DMS 273 (cell line): ENCODE results near the gene SMARCA4.

Experiments used
- DNase-seq: peaks from one replicate; lab custom pipeline; 2025; ENCODE audit not compliant: unreplicated experiment; lab: John Stamatoyannopoulos, UW

SMARCA4 gene

DNA sequence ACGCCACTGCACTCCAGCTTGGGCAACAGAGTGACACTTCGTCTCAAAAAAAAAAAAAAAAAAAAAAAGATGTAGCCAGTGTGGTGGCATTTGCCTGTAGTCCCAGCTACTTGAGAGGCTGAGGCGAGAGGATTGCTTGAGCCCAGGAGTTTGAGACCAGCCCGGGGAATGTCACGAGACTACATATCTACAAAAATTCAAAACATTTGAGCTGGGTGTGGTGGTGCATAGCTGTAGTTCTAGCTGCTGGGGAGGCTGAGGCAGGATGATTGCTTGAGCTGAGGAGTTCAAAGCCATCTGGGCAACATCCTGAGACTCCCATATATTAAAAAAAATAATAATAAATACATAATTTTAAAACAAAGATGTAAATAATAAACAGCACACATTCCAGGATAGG is 46.6 kb downstream of the SMARCA4 start:
- no peak for DNase-seq

DNA sequence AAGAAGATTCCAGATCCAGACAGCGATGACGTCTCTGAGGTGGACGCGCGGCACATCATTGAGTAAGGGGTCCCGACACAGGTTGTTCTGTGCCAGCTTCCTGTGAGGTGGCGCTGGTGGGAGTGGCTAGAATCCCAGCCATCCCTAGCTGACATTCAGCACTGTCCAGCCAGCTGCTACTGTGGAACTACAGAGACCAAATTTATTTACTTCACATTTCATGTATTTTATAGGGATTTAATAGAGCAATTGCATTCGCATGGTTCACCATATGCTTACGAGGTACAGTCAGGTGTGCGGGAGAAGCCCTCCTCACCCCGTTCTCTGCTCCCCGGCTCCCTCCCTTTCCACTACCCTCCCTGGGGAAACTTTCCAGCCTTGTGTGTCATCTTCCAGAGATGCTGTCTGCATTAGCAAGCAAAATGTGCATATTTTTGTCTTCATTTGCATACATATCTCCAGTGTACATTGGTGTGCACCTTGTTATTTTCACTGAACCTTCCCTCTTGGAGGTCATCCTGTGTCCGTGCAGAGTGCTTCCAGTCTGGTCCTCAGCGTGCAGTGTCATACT is 47.2 kb downstream of the SMARCA4 start:
- DNase-seq, result no peak

DNA sequence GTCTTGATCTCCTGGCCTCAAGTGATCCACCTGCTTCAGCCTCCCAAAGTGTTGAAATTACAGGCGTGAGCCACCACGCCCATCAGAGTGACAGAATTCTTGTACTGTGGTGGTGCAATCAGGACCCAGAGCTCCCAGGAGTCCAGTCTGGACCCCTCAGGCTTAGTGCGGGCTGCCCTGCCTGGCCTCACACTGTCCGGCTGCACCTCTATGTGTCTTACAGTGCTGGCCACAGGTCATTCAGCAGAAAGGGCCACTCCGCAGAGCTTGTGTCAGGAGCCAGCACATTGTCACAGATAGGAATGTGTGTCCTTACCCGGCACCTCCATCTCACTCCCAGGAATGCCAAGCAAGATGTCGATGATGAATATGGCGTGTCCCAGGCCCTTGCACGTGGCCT is 49.2 kb downstream of the SMARCA4 start:
- no peak for DNase-seq

DNA sequence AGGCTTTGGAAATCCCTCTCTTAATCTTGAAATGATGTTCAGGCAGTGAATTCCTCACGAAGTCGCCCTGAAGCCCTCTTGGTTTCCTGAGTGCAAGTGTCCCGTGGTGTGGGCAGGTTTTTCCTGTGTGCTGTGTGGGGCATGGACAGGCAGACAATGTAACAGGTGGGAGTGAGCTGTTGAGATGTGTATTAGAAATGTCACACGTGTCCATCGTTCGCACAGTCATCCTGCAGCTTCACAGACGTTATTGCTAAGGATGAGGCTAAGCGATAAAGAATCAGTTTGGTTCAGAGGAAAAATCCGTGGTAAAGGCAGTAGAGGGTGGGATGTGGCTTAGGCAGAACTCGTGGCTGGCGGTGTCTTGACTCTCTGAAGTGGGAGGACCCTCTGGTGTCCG is 51.7 kb downstream of the SMARCA4 start:
- no peak for DNase-seq

DNA sequence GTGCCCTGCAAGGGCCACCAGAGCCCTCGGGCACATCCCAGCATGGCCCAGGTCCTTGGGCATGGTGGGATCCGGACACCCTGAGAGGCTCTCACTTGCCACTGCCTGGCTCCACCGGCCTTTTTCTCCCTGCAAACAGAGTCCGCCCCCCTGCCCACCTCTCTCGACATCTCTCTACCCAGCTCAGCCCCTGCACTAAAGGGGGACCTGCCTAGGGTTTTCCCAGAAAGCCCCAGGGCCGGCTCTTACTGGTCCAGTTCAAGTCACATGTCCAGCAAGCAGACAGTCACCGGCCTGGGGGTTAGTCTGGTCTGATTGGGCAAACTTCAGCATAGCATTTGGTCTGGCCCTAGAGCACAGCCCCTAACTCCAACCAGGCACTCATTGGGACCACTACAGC is 52.9 kb downstream of the SMARCA4 start:
- no peak for DNase-seq

DNA sequence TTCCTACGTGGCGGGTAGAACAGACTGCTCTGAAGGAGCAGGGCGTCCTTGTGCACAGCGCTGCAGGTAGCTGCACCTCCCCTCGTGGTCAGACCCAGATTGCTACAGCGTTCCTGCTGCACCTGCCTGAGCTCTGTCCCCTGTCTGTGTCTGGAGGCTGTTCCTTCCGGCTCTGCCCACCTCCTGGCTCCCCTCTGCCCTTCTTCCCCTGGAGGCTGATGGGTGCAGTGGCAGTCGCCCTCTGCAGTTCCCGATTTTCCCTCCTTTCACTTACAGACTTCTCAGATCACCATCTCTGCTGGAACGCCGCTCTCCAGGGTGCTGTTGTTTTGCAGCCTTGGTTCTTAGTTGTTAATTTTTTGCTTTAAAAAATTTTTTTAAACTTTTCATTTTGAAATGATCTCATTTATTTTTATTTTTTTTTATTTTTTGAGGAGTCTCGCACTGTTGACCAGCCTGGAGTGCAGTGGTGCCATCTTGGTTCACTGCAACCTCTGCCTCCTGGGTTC is 53.6 kb downstream of the SMARCA4 start:
- DNase-seq, result no peak

DNA sequence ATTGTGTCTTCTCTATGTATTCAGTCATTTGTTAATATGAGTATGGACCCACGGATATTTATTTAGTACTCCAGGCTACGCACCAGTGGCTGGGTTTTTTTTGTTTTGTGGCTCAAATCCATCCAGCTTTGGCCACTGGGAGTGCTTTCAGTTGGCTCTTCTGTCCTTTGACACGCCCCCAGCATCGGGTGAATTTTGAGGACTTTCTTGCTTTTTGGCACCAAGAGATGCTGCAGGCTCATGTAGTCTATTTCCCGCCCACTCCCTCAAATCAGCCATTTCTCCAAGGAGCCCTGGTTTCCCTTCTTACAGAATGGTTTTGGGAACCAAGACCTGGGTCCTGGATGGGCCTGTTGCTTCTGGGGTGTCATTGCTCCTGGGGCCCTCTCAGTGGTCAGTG is 55.8 kb downstream of the SMARCA4 start:
- no peak for DNase-seq

DNA sequence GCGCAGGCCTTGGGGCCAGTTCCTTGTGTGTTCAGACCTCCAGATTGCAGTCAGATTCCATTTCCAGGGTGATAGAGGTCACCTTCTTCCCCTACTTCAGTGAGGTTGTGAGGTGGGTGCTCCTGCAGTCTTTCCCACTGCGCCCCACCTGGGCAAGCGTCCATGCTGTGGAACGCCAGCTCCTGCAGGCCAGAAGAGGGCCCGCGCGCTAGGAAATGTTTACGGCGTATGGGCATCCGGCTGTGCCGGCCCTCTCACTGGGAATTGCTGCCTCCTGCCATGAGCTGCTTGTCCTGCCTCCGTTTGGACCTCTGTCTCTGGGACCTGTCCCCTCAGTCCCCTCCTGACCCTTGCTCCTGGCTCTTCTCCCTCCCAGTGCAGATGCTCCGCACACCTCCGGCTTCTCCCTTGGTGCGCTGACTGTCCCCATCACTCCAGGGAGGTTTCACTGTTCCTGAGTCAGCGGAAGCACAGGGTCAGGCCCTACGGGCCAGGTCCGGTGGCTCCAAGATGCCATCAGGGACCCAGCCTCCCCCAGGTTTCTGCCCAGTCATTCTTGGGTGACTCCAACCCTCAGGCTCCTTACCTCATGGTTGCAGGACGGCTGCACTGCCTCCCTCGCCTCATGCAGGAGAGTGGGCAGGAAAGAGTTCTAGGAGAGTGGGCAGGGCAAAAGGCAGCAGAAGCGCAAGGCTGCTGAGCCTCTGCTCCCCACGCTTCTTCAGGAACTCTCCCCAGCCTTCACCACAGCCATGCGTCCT is 56.6 kb downstream of the SMARCA4 start:
- DNase-seq, result no peak

DNA sequence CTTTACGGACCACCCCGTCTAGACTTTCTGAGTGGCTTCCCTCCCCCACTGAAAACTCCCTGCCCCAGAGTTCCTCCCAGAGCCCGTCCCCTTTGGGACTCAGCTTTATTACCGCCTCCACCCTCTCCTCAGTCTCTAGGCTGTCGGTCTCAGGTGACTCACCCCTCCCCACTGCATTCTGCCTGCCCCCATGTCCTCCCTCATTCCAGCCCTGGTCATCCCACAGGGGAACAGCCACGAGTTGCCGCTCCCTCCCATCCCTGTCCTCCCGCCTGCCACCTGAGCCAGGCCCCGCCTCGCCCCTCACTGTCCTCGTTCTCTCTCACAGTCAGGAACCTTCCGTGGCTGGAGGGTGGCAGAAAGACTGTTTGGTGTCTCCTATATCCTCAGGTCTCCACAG is 57.3 kb downstream of the SMARCA4 start:
- DNase-seq, result no peak

DNA sequence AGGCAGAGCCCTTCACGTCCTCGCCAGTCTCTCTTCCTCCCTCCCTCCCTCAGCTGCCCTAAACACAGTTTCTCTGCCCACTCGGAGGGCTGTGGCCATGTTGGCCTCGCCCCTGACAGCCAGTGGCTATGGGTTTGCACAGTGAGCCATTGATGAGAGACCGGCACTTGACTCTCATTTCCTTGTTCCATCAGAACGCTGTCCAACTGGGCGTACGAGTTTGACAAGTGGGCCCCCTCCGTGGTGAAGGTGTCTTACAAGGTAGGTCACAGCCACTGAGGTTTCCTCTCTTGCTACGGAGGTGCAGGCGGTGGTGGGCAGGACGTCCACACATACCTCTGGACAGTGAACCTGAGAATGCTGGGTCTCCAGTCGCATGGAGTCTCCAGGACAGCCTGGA is 57.9 kb downstream of the SMARCA4 start:
- DNase-seq, result no peak

DNA sequence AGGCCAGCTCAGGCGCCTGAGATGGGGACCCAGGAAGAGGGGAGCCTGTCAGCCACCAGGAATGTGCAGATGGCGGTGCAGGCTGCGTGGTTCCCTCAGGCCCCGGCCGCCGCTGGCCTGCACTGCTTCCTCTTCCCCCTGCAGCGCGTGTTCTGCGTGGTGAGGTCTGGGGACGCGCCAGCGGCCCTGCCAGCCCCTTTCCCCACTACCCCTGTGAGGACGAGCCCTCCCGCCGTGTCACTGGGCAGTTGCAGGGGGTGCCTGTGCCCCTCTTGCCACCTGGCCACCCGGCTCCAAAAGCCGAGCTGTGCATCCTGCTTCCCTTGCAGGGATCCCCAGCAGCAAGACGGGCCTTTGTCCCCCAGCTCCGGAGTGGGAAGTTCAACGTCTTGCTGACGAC is 58.4 kb downstream of the SMARCA4 start:
- no peak for DNase-seq

DNA sequence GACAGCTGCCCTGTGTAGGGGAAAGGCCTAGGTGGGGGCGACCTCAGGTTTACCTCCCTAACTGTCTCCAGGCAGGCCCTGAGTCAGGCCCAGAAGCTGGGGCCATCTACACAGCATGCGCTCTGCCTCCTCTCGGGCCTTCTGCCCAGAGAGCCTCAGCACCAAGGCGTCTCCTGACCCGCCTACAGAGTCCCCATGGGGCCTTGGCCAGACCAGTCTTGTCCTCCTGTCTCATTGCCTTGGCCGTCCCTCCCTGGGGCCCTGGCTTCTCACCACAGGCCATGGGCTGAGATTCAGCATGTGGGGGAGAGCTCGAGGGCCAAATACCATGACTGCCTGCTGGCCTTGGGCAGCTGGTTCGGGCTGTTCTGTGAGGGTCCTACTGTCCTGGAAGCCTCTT is 59.0 kb downstream of the SMARCA4 start:
- no peak for DNase-seq

DNA sequence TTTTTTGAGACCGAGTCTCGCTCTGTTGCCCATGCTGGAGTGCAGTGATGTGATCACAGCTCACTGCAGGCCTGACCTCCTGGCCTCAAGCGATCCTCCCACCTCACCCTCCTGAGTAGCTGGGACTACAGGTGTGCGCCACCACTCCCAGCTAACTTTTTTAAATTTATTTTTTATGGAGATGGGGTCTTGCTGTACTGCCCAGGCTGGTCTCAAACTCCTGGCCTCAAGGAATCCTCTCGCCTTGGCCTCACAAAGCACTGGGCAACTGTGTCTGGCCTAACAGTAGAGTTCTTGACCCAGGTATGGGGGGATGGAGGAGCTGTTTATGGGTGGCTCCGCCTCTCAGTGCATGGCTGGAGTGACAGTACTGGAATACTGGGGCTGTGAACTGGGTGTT is 59.6 kb downstream of the SMARCA4 start:
- no peak for DNase-seq

DNA sequence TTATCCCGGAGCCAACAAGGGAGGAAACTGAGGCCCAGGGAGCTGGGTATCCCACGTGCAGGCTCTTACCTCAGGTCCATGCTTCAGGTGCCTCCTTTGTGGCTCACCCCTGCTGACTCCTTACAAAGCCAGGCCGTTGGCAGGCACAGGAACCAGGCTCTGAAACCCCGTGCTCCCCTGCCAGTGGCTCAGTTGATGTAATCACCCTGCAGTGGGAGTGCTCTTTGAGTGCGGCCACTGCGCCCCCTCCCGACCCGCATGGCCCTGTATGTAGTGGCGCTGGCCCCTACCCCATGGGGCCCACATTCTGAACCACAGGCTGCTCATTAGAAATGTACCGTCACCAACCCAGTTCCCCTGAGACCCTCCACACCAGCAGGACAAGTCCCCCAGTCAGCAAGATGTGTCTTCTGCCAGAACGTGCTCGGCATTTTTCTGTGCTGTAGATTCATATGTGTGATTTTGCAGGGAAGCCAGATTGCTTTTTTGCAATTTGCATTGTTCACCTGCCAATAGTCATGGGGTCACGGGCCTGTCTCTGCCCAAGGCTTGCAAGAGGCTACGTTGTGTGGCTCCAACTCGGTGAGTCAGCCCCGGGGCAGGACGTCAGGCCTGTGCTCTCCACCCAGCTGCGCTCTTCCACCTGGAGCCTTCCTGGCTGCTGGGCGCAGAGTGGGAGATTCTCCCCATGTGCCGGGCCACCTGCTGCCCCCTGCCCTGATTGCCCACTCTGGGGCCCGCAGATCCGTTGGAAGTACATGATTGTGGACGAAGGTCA is 60.3 kb downstream of the SMARCA4 start:
- DNase-seq, result no peak

DNA sequence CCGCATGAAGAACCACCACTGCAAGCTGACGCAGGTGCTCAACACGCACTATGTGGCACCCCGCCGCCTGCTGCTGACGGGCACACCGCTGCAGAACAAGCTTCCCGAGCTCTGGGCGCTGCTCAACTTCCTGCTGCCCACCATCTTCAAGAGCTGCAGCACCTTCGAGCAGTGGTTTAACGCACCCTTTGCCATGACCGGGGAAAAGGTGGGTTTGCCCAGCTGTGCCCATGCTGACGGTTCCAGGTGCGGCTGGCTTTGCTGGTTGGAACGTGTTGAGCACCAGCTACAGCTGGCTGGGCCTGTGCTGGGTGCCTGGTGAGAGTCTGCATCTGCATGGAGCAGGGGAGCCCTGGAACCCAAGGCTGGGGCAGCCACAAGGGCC is 60.9 kb downstream of the SMARCA4 start:
- DNase-seq, result no peak

DNA sequence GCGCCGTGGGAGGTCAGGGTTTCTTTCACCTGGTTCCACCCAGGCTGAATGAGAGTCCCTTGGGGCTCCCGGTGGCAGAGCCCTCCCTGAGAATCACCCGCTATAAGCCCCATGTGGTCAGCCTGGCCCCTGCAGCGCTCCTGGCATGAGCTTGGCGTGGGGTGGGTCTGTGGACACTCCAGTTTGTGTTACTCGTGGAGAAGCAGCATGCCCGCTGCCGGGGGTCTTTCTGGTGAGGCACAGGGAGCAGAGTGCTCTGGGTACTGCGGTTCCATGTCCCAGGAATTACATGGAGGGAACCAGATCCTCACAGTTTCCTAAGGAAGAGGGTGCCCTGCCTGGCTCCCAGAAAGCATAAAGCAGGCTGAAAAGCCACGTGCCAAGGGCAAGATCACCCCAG is 62.2 kb downstream of the SMARCA4 start:
- DNase-seq, result no peak

DNA sequence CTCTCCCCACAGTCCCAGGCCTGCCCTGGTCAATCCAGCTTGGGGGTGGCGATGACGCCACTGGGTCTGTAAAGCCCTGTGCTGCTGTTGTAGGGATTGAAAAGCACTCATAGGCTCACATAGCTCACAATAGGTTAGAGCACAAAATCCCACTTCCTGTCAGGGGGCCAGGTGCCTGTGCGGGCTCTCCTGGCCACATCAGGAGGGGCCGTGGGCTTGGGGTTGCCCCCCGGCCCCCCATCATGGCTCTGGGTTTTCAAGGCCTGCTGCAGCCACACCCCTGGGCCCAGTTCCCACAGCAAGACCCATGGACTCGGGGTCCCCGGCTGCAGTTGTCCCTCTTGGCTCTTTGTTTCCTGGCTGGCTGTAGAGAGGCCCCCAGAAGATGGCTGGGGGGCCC is 62.9 kb downstream of the SMARCA4 start:
- no peak for DNase-seq

DNA sequence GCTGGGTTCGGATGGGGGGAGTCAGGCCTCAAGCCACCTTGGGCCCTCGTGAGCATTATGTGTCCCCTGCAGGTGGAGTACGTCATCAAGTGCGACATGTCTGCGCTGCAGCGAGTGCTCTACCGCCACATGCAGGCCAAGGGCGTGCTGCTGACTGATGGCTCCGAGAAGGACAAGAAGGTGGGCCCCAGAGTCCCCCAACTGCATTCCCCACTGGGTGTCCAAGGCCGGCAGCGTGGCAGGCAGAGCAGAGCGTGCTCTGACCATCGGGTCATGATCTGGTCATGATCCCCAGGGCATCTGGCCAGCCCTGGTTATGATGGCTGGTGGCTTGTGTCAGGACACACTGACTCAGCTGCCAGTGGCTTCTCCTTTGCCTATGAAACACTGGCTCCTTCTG is 63.4 kb downstream of the SMARCA4 start:
- DNase-seq, result no peak

DNA sequence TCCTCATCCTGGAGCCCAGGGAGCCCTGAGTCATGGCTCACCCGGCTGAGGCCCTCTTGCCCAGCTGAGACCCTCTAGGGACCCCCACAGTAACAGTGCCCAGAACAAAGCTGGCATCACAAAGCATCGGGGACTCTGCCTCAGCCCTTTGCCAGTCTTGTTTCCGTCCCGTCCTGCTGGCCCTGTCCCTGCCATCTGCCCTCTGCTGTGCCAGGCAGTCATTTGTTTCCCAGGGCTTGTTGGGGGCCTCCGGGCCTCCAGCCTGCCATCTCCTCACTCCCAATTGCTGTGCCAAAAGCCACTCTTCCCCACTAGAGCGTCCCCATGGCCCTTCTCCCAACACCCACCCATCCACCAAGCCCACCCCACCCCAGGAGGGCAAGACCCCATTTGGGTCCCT is 64.2 kb downstream of the SMARCA4 start:
- DNase-seq, result no peak

DNA sequence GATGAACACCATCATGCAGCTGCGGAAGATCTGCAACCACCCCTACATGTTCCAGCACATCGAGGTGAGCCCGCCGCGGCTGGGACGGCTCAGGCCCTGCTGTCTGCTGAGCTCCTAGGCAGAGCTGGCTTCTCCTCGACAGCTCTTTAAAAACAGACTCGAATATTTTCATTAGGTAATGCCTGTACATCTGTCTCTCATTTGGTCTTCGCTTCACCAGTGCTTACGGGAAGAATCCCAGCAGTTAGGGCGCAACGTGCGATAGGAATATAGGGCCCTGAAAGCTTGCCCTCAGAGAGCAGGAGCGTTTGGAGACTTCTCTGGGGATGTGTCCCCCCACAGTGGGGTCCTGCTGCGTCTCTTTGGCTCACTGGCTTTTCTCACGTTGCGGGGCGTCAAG is 64.6 kb downstream of the SMARCA4 start:
- DNase-seq, result no peak

DNA sequence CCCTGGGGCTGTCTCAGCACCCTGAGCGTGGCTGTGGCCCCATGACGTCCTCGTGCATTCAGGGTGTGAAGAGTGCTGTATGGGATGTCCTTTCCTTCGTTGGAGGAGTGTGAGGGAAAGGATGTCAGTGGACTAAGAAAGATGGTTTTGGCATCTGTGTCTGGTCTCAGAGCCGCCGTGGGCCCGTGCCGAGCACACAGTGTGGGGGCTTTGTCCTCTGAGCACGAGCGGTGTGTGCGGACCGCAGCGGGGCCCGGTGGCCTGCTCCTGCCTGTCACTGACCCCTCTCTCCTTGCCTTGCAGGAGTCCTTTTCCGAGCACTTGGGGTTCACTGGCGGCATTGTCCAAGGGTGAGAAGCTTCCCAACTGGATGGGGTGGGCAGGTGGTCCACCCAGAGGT is 65.2 kb downstream of the SMARCA4 start:
- no peak for DNase-seq

DNA sequence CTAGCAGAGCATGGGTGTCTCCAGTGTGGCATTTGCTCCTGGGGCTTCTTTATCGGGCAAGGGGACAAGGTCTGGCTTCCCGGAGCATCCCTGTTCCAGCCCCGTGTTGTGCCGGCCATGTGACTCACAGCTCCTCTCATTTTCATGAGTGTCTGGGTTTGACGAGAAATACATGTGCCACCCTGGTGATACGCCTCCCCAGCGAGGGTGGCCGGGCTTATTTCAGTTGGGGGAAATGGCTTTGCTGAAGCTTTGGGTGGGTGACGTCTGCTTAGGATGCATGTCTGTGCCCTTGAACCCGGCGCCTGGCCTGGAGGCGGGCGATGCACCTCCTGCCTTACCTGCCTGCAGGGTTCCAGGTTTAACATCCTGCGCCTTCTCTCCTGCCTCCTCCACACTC is 66.6 kb downstream of the SMARCA4 start:
- DNase-seq, result no peak
